ENCODE results near the gene DIS3.
A peak's percentile ranks its signal among the peaks of the same experiment; 100 is the strongest.
"Not testable (repeated sequence)": the region's sequence is repeated elsewhere in the genome, so short reads cannot be mapped to it uniquely, and the experiment has no call there.

DIS3 gene

DNA sequence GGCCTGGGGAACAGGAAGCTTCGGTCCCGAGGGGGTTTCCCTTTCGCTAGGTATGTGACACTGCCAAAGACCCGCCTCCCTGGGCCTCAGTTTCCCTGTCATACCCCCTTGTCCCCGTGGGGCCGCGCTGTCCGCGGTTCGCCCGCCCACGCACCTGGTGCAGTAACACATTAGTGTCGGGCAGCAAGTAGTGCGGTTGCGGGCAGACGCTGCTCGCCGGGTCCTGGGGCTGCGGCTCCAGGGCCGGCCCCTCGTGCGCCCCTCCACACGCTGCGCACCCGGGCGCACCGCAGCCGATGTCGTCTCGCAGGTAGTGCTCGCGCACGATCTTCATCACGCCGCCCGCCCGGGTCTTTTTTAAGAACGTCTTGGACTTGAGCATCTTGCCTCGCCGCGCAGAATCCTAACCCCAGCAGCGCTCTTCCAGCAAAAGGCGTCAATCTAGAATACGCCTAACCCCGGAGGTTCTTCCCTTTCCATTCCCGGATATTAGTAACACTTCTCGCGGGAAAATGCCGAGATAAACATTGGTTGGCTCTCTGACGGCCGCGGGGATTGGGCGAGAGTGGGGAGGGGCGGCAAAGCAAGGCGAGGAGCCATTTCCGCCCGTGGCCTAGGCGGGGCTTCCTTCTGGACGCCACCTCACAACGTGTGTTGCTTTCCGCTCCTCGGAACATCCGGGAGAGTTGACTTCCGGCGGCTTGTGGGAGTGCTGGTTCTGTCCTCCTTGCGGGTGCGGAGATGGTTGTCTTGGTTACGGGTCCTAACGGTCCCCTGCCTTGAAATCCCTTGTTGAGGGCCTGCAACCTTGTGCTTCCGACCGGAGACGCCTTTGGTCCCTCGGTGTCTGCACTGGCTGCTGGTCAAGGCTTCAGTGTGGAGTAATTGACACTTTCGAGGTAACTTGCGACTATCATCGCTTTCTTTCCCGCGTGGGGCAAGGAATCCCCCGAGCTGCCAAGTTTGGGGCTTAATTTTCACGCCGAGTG lies at the start of gene DIS3, which contains the start of gene PIBF1:
Gene DIS3 (minus strand): TSS at position 450 of the 989 bp plus-strand sequence. CDS start 68 bp downstream, at position 382.
Gene PIBF1 (plus strand): TSS at position 683 of the 989 bp plus-strand sequence. CDS start 1,337 bp downstream, outside the sequence.
- DNase-seq, result peak; percentile 99 to 100 (median 99)

- peak; percentile 63 to 87 (median 87) for DNase-seq
Measured at GRCh38 chr13:72823724-72824123, 42.0 kb upstream of the DIS3 start.

DNA sequence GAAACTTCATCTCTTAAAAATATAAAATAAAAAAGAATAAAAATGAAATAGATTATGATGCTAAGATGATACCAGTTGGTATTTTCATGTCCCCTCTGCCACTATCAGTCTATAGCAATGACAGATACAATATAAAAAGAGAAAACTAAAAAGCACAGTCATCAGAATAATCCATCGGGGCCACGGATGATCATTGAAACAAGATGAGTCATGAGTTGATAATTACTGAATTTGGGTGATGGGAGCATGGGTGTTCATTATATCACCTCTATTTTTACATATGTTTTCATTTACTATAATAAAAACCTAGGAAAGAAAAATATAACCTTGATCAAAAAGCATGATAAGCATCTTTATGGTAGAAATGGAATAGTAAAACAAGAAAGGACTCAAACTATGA lies 41.4 kb upstream of the DIS3 start:
- DNase-seq, result no peak

- no peak for DNase-seq
Measured at GRCh38 chr13:72820898-72821279, 39.2 kb upstream of the DIS3 start.

- no peak for DNase-seq
Measured at GRCh38 chr13:72820156-72820897, 38.6 kb upstream of the DIS3 start.

DNA sequence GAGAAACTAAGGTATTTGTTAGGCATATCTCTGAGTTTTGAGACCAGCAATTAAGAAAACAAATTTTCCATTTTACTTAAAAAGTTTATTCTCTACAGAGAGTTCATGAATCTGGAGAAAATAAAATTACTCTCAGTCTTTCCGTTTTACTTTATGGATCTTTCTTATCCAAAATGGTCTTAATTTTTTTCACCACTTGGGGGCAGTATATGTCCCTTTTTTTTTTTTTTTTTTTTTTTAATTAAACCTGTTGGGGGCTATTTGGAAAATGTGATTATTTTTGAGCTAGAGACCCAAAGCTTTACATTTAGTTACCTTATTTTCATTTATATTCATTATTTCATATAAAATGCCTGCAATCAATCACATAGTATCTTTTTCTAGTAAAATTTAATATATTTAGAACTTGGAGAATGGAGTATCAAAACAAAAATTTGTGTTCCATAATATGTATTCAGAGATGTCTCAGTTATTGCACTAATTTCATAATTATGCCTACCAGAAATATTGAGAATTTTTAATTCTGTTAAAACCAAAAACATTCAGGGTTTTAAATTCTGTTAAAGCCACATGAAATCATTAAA lies 27.3 kb upstream of the DIS3 start:
- peak; percentile 21 to 59 (median 56) for DNase-seq

- not testable (repeated sequence) for DNase-seq
Measured at GRCh38 chr13:72806514-72806913, 24.8 kb upstream of the DIS3 start.

DNA sequence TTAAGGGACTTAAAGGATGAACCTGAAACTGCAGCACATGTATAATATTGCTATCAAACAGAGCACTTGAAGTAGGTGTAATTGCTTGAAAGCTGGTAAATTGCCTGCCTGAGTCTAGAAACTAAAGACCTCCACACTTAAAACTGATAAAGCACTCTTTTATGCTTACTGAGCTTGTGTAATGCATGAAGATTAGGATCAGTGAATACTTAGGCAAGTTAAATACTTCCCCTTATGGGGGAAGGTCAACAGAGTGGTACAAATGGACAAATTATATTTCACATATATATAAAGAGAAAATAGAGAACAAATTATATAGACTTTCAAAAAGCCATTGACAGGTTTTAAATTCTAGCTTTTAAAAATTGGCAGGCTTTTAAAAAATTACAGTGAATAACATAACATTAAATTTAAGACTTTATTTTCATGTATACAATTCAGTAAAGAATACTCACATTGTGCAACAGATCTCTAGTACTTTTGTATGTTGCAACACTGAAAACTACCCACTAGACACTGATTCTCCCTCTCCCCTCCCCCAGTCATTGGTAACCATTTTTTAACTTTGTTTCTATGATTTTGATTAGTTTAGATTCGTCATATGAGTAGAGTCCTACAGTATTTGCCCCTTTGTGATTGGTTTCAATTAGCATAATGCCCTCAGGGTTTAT lies 24.1 kb upstream of the DIS3 start:
- peak; percentile 36 to 70 (median 63) for DNase-seq

- no peak for DNase-seq
Measured at GRCh38 chr13:72804301-72804700, 22.6 kb upstream of the DIS3 start.

GRCh38 chr13:72798817-72799216 lies 17.1 kb upstream of the DIS3 start:
- no peak for DNase-seq

GRCh38 chr13:72792640-72793039 lies 10.9 kb upstream of the DIS3 start:
- DNase-seq, result no peak

- DNase-seq, result peak in 1 of 3 donors; percentile 34
Measured at GRCh38 chr13:72788831-72789230, 7.1 kb upstream of the DIS3 start.

GRCh38 chr13:72784679-72785078 lies 3.0 kb upstream of the DIS3 start:
- DNase-seq, result not testable (repeated sequence)

DNA sequence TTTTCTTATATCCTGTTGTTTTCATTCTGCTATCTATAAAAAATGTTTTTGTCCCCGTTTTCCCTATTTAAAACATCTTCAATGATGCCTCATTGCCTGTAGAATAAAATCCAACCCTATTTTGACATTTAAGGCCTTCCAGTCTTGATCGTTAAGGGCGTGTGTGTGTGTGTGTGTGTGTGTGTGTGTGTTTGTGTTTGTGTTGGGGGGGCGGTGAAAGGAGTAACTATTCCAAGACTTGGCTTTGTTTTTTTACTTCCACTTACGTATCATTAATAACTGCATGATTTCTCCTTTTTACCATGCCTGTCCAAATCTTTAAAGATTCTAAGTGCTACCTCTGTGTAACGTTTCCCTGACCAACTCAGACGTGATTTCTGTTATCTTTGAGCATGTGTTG lies 1.0 kb upstream of the DIS3 start:
- peak in 2 of 3 donors; percentile 19 for DNase-seq

DNA sequence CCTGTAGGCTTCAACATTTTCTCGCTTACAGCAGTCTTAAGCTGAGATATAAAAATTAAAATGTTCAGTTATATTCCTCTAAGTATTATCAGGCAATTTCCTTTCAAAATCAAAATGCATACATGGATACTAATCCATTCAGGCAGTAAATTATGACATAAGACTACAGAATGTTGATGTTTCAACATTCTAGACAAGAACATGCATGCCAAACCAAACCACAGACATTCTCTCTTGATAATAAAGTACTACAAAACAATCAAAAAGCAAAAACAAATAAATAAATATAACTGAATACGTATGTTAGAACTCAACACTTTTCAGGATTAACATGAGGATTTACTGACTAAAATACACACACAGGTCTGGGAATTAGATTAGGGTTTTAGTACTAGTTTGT lies 7.7 kb downstream of the DIS3 start:
- no peak for DNase-seq

- no peak for DNase-seq
Measured at GRCh38 chr13:72763411-72763810, 18.3 kb downstream of the DIS3 start.

GRCh38 chr13:72760189-72760588 lies 21.5 kb downstream of the DIS3 start:
- DNase-seq, result no peak

DNA sequence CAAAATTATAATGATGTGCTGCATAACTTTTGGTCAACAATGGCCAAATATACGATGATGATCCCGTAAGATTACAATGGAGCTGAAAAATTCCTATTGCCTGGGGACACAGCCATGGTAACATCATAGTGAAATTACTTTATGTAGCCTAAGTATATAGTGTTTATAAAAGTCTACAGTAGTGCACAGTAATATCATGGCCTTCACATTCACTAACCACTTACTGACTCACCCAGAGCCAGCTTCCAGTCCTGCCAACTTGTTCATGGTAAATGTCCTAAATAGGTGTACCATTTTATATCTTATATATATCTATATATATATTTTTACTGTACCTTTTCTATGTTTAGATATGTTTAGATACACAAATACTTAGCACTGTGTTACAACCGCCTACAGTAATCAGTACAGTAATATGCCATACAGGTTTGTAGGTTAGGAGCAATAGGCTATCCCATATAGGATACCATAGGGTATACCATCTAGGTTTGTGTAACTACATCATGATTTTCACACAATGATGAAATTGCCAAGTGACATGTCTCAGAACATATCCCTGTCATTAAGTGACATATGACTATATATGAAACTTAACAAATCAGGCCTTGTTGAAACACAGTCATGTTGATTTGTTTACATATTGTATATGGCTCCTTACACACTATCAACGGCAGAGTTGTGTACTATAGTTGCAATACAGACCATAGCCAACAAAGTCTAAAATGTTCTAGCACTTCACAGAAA lies 23.7 kb downstream of the DIS3 start:
- DNase-seq, result no peak

DNA sequence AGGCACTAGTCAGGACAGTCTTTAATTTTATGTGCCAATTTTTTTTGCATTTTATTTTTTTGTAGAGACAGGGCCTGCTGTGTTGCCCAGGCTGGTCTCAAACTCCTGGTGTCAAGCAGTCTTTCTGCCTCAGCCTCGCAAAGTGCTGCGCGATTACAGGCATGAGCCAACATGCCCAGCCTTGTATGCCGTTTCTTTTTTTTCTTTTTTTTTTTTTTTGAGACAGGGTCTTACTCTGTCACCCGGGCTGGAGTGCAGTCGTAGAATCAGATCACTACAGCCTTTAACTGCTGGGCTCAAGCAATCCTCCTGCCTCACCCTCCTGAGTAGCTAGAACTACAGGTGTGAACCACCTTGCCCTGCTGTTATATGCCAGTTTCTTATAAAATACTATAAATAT lies 27.6 kb downstream of the DIS3 start:
- DNase-seq, result no peak

DNA sequence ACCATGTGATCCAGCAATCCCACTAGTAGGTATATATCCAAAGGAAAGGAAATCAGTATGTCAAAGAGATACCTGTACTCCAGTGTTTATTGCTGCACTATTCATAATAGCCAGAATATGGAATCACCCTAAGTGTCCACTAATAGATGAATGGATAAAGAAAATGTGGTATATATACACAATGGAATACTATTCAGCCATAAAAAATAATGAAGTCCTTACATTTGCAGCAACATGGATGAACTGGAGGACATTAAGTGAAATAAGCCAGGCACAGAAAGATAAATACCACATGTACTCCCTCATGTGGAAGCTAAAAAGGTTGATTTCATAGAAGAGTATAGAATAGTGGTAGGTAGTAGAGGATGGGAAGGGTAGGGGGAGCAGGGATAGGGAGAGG lies 30.5 kb downstream of the DIS3 start:
- no peak for DNase-seq

- DNase-seq, result no peak
Measured at GRCh38 chr13:72745260-72745659, 36.4 kb downstream of the DIS3 start.

- DNase-seq, result no peak
Measured at GRCh38 chr13:72740015-72740414, 41.7 kb downstream of the DIS3 start.
